RPMI7951 (cell line): ENCODE results near the gene GTF2H4. TPM values are rescaled to one million over a fixed set of nuclear protein-coding genes. Genes with fewer than 3 reads are reported as not detected.
"Not testable (repeated sequence)": the region's sequence is repeated elsewhere in the genome, so short reads cannot be mapped to it uniquely, and the experiment has no call there.

Source experiments
- DNase-seq: peaks from one replicate; pipeline ENCODE4 v3.0.0-alpha.2; 2012; ENCODE audit warnings: low read depth
- total RNA-seq: library from RNA; depleted of rRNA; stranded (reverse); fragments of >200 nt; shearing (Covaris generic); gene quantifications from 2 replicates; pipeline ENCODE4 v1.2.3, GENCODE V29; 2014; rRNA removed

The GTF2H4 gene
- total RNA-seq, result 12.4 and 14.6 TPM in 2 replicates

DNA sequence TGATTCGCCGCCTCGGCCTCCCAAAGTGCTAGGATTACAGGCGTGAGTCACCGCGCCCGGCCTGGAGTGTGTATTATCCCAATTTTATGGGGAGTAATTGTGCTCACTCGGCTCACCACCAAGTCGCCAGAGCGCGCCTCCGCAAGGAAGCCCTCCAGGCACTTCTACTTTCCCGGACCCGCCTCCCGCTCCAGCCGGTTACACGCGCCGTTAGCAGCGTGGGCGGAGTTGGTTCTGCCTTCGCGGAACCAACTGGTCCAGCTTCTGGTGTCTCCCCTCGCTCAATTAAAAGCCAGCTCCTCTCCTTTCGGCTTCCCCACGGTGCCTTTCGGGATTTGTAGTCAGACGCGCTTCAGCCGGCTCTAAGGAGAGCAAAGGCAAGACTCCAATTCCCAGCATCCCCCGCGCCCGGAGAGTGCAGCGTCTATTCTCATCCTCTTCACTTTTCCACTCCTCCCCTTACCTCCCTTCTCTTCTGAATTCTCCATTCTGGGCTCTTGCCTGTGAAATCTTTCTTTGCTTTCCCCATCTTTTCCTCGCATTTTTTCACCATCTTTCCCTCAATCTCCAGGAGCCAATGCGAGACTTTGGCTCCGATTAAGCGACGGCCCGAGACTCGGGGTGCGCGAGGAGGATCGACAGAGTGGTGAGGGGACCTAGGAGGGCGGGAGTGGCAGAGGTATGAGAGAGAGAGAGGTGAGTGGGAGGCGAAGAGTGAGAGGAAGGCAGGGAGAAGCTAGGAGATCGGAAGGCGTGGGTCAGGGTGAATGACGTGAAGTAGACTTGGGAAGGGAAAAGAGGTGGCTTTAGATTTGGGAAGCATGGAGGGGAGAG is at the start of gene GTF2H4:
Gene GTF2H4, plus strand, starts transcription at position 450 of the 834 bp plus-strand sequence.
- DNase-seq, result peak; percentile 99

- not testable (repeated sequence) for DNase-seq
Measured at GRCh38 chr6:30859726-30860125, 48.3 kb upstream of the GTF2H4 start.

GRCh38 chr6:30861257-30862048 is 46.6 kb upstream of the GTF2H4 start:
- no peak for DNase-seq

DNA sequence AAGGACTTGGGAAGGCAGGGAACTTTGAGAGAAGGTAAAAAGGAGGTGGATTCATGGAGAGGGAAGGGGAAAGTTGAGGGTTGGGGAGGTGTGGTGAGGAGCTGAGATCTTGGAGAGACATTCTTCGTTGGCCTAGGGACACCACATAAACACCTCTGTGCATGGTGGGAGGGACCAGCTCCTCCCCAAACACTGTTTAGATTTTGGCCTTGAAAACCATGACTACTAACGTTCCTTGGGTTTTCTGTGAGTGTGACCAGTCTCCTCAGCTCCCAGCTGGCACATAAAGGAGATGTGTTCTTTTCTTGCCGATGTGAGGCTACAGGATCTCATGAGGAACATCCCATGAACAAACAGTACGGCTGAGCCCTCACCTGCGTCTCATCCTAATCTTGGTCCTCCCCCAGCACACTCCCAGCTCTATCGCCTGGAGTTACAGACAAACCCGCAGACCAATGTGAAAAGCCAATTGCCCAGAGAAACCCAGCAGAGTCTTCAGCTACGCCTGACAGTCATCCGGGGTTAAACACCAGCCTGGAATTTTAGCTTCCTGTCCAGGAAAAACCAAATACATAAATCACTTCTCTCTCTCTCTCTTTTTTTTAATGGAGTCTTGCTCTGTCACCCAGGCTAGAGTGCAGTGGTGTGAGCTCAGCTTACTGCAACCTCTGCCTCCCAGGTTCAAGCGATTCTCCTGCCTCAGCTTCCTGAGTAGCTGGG is 45.7 kb upstream of the GTF2H4 start:
- peak; percentile 41 for DNase-seq

DNA sequence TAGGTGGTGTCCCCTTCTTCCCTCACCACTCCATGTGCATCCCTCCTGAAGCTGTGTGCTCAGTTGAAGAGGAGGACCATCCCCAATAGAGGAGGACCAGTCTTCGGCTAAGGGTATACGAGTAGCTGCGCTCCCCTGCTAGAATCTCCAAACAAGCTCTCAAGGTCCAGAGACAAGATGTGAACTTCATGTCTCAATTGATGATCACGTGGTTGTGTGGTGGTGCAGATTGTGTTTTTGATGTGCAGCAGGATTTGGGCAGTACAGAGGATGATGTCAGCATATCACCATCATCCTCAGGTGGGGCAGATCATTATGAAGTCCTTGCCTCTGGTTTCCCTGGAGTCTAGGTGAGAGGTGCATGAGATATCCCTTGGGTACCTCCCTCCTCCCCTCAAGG is 43.7 kb upstream of the GTF2H4 start:
- DNase-seq, result no peak

GRCh38 chr6:30869241-30869749 is 38.7 kb upstream of the GTF2H4 start:
- peak; percentile 18 for DNase-seq

DNA sequence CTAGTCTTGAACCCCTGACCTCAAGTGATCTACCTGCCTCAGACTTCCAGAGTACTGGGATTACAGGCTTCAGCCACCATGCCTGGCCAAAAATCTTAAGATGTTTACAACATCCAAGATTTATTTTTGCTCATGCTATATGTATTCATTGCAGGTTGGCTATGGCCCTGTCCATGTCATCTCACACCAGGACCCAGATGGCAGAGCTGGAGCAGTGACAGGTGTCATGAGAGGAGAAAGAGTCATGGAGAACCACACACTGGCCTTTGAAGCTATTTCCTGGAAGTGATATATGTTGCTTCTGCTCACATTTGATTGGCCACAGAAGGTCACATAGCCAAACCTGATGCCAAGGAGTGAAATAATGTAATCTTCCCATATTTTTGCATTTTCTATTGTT is 37.5 kb upstream of the GTF2H4 start:
- no peak for DNase-seq

DNA sequence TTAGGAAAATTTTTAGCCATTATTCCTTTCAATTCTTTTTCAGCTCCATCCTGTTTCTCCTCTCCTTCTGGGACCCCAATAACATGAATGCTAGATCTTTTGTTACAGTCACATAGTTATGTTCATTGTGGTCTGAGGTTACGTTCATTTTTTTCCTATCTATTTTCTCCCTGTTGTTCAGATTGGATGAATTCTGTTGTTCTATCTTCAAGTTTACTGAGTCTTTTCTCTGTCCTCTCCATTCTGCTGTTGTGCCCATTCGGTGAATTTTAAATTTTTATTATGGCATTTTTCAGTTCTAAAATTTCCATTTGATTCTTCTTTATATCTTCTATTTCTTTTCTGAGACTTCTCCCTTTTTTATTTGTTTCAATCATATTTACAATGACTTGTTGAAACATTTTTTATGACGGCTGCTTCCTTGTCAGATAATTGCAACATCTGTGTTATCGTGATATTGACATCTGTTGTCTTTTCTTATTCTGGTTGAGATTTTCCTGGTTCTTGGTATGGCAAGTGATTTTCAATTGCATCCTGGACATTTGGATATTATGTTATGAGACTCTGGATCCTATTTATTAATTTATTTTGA is 36.3 kb upstream of the GTF2H4 start:
- DNase-seq, result no peak

GRCh38 chr6:30873137-30873640 is 34.8 kb upstream of the GTF2H4 start:
- no peak for DNase-seq

DNA sequence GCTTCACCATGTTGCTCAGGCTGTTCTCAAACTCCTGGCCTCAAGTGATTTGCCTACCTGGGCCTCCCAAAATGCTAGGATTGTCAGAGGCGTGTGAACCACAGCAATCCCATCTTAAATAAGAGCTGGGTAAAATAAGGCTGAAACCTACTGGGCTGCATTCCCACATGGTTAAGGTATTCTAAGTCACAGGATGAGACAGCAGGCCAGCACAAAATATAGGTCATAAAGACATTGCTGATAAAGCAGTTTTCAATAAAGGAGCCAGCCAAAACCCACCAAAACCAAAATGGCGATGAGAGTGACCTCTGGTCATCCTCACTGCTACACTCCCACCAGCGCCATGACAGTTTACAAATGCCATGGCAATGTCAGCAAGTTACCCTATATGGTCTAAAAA is 34.2 kb upstream of the GTF2H4 start:
- not testable (repeated sequence) for DNase-seq

DNA sequence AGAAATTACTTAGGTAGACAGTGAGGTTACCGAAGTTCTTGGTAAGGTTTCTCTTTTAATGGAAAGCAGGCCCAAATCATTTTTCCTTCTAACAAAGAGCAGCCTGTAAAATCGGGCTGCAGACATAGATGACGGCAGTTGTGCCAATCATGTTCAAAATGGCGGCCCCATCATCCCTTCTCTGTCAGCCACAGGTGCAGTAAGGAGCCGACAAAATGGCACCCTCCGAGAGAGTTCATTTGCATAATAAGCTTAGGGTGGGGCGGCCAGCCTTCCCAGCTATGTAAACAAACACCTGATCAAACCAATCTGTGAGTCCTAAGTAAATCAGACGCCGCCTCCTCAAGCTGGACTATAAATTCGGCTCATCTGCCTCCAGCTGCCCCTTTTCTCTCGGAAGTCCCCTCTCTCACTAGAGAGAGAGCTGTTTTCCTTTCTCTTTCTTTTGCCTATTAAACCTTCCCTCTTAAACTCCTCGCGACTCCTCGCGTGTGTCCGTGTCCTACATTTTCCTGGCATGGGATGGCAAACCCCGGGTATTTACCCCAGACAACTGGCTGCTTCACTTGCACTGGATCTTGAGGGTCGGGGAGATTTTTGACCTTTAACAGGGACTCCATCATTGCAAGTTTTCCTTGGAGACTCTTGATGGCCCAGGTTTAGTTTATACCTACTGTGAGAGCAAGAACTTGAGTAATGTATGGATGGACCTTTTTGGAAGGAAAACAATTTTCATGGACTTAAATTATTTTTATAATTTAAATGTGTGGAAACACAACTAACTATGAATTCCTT is 32.6 kb upstream of the GTF2H4 start:
- peak; percentile 26 for DNase-seq

- DNase-seq, result peak; percentile 88
Measured at GRCh38 chr6:30876039-30876730, 31.8 kb upstream of the GTF2H4 start.

DNA sequence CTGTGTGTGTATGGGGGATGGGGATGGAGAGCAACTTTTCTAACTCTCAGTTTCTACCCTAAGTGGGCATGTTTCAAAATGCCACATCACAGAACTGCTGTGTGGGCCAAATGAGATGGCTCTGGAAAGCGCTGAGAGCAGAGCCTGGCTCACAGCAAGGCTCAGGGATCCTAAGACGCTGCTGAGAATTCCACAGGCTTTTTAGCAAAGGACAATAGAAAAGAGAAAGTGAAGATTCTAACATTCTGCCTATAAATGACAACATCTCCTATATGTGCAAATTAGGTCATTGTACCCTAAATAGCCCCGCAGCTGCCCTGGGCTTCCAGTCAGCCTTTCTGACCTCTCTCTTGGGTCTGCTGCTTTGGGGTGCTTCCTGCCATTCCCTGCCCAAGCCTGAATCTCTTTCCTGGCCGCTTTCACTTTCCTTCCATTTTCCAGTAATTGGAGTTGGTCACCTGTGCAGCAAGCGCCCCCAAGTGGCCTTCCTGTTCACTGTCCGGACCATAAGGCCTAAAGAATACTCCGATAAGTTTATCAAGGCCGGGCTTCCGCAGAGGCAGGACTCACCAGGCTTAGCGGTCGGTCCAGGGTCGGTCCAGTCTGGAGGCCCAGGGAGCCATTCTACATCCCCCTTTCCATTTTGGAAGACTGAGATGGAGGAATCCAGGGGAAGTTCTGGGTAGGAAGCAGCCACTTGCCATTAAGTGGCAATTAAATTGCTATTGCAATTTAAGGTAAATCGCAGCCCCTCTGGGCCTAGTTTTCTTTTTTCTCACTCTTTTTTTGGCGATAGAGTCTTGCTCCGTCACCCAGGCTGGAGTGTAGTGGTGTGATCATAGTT is 30.4 kb upstream of the GTF2H4 start:
- DNase-seq, result peak; percentile 89

GRCh38 chr6:30879684-30880427 is 28.2 kb upstream of the GTF2H4 start:
- DNase-seq, result no peak

- DNase-seq, result no peak
Measured at GRCh38 chr6:30880698-30881252, 27.2 kb upstream of the GTF2H4 start.

DNA sequence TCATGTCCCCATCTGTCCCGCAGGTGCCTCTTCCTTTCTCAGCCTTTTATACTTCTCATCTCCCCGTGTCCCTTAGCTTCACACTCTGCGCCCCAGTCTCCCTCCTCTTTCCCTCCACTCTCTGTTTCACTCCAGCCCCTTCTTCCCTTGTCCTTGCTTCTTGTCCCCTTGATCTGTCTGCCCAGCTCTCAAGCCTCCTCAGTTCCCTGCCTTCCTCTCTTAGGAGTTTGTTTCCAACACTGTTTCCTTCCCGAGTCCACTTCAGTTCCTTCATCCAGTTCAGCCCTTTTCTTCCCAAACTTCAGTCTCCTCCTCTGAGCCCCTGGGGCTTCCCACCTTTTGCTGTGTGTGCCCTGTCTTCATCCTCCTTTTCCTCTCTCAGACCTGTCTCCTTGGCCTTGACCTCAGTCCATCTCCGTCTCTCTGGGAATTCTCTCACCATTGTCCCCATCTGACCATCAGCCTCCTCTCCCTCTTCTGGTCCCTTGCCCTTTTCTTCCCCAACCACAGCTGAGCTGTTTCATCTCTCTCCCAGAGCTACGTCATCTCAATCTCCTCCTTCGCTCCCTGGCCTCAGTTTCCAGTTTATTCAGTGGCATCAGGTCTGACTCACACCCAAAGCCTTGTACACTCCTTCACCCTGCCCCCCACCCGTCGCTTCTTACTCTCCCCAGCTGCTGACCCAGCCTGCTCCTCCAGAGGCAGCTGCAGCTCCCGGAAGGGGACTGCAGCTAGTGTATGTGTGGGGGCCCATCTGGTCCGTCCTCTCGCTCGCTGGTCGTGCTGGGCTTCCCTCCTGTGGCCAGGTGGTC is 26.4 kb upstream of the GTF2H4 start:
- DNase-seq, result no peak

DNA sequence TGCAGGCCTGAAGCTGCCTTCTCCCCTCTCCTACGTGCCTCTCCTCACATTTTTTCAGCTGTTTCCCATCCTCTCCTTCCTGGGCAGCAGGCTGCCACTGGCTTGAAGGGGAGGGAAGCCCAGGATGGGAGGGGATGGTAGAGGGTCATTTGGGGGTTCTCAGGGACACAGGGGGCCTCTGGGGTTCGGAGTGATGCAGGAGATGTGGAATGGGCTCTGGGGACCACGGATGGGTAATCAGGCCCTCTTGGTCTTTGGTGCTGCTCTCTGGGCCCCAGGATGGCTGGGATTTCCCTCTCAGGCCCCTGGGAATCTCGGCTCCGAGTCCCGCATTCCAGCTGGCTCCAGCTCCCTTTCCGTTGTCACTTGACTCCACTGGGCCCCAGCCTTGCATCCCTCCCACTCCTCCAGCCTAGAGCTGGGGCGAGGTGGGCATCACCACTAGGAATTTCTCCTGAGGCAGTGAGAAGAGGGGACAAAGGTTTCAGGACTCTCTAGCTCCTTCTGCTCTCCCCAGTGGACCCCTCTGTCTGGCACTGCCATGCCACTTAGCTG is 25.7 kb upstream of the GTF2H4 start:
- no peak for DNase-seq
